Measurements from ENCODE around the gene AFF3. TPM values are rescaled to one million over a fixed set of nuclear protein-coding genes. Genes with fewer than 3 reads are reported as not detected.

AFF3 gene
- total RNA-seq, 1 experiment from 2014 or later: 0.05 TPM

DNA sequence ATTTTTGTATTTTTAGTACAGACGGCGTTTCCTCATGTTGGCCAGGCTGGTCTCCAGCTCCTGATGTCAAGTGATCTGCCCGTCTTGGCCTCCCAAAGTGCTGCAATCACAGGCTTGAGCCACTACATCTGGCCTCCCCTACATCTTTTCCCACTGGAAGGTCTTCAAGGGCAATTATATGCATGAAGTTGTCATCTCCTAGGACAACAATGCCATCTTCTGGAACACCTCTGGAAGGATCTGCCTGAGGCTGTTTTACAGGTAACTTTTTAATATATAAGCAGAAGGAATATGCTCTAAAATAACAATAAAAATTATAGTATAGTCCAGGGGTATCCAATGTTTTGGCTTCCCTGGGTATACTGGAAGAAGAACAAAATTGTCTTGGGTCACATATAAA lies 321.4 kb downstream of the AFF3 start:
- no peak overlapping the region for H3K4me3 Mint-ChIP-seq (ENCODE audit: unreplicated experiment)
- DNase-seq: no peak
- ChIA-PET CTCF (no interaction called here), POLR2A (no interaction called here)
- H3K27ac Mint-ChIP-seq (ENCODE audit: unreplicated experiment): no peak overlapping the region
- no peaks in the 10 kb centered on the region for H3K9me3 ChIP-seq
- no peaks in the 10 kb centered on the region for H3K4me1 ChIP-seq
- no peaks in the 10 kb centered on the region for H3K36me3 ChIP-seq (ENCODE audit: control insufficient read depth, insufficient read depth, low read length)
- H3K27me3 ChIP-seq (replicated peaks; ENCODE audit: control insufficient read depth, insufficient read depth, low read length): no peaks in the 10 kb centered on the region
- peaks cover 1% of the 10 kb centered on the region for H3K9me3 Mint-ChIP-seq (ENCODE audit: unreplicated experiment)
- no peak overlapping the region for H3K4me3 ChIP-seq (ENCODE audit: low read depth, low read length)
- no peaks in the 10 kb centered on the region for H3K4me1 Mint-ChIP-seq (ENCODE audit: low read depth, unreplicated experiment)
- H3K27me3 Mint-ChIP-seq (ENCODE audit: insufficient read depth, unreplicated experiment): peaks cover 20% of the 10 kb centered on the region
- H3K36me3 Mint-ChIP-seq (ENCODE audit: insufficient read depth, unreplicated experiment): no peaks in the 10 kb centered on the region
- intact Hi-C loops (cut with micrococcal nuclease; ENCODE audit: unreplicated experiment): loop anchor here (2.0 kb wide), 1 partner anchor 262 kb away; no protein-coding TSS in a partner anchor
- BruUV-seq (replicated peaks): no TSS peak
- TF ChIP-seq, protein P1, sequence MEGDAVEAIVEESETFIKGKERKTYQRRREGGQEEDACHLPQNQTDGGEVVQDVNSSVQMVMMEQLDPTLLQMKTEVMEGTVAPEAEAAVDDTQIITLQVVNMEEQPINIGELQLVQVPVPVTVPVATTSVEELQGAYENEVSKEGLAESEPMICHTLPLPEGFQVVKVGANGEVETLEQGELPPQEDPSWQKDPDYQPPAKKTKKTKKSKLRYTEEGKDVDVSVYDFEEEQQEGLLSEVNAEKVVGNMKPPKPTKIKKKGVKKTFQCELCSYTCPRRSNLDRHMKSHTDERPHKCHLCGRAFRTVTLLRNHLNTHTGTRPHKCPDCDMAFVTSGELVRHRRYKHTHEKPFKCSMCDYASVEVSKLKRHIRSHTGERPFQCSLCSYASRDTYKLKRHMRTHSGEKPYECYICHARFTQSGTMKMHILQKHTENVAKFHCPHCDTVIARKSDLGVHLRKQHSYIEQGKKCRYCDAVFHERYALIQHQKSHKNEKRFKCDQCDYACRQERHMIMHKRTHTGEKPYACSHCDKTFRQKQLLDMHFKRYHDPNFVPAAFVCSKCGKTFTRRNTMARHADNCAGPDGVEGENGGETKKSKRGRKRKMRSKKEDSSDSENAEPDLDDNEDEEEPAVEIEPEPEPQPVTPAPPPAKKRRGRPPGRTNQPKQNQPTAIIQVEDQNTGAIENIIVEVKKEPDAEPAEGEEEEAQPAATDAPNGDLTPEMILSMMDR (IDR thresholded peaks at IDR 0.05; ENCODE audit: insufficient read depth in 1 of 2, low read depth in 1 of 2, low read length in 1 of 2, severe bottlenecking in 1 of 2, unreplicated experiment in 1 of 2): no peak

DNA sequence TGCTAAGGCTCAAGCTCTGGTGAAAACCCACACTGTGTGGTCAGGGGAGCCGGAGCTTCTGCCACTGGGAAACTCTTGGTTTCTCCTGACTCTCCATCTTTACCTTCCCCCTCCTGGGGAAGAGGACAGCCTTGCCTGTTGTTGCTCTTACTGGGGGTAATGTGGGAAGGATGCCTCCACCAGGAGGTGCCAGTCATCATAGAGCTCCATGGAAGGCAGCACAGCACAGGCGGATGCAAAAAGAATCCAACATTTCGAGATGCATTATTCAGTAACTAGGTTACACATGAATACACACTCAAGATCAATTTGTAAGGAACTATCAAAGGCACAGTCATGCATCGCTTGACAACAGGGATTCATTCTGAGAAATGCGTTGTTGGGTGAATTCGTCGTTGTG lies 322.6 kb downstream of the AFF3 start:
- Mint-ChIP-seq H3K9me3 (ENCODE audit: unreplicated experiment) (peaks cover 6% of the 10 kb centered on the region), H3K27me3 (ENCODE audit: insufficient read depth, unreplicated experiment) (peaks cover 25% of the 10 kb centered on the region), H3K36me3 (ENCODE audit: insufficient read depth, unreplicated experiment) (no peaks in the 10 kb centered on the region), H3K4me3 (ENCODE audit: unreplicated experiment) (no peak overlapping the region), H3K27ac (ENCODE audit: unreplicated experiment) (no peak overlapping the region), H3K4me1 (ENCODE audit: low read depth, unreplicated experiment) (no peaks in the 10 kb centered on the region)
- ChIA-PET CTCF (interaction anchor here (1.1 kb wide), 1 partner anchor 441 kb away, joined by 3 read pairs; no protein-coding TSS in a partner anchor), POLR2A (no interaction called here)
- no peaks in the 10 kb centered on the region for H3K36me3 ChIP-seq (ENCODE audit: control insufficient read depth, insufficient read depth, low read length)
- TF ChIP-seq, protein P1 (IDR thresholded peaks at IDR 0.05; ENCODE audit: insufficient read depth in 1 of 2, low read depth in 1 of 2, low read length in 1 of 2, severe bottlenecking in 1 of 2, unreplicated experiment in 1 of 2): no peak
- H3K4me1 ChIP-seq: no peaks in the 10 kb centered on the region
- no peak for DNase-seq
- no peak overlapping the region for H3K4me3 ChIP-seq (ENCODE audit: low read depth, low read length)
- no TSS peak for BruUV-seq (replicated peaks)
- H3K9me3 ChIP-seq: no peaks in the 10 kb centered on the region
- H3K27me3 ChIP-seq (replicated peaks; ENCODE audit: control insufficient read depth, insufficient read depth, low read length): no peaks in the 10 kb centered on the region
- intact Hi-C loops (cut with micrococcal nuclease; ENCODE audit: unreplicated experiment): loop anchor here (1.0 to 2.0 kb wide), 2 partner anchors 261 to 424 kb away; no protein-coding TSS in a partner anchor

GRCh38 chr2:99818842-99819241 lies 323.5 kb downstream of the AFF3 start:
- H3K36me3 Mint-ChIP-seq (ENCODE audit: insufficient read depth, unreplicated experiment): no peaks in the 10 kb centered on the region
- H3K4me1 ChIP-seq: no peaks in the 10 kb centered on the region
- BruUV-seq (replicated peaks): no TSS peak
- H3K4me1 Mint-ChIP-seq (ENCODE audit: low read depth, unreplicated experiment): no peaks in the 10 kb centered on the region
- intact Hi-C loops (cut with micrococcal nuclease; ENCODE audit: unreplicated experiment): loop anchor here (1.0 kb wide), 1 partner anchor 424 kb away; no protein-coding TSS in a partner anchor
- H3K27ac Mint-ChIP-seq (ENCODE audit: unreplicated experiment): no peak overlapping the region
- H3K27me3 ChIP-seq (replicated peaks; ENCODE audit: control insufficient read depth, insufficient read depth, low read length): no peaks in the 10 kb centered on the region
- DNase-seq: no peak
- CTCF ChIA-PET: interaction anchor here (1.1 kb wide), 1 partner anchor 442 kb away, joined by 3 read pairs; no protein-coding TSS in a partner anchor
- TF ChIP-seq, protein P1 (IDR thresholded peaks at IDR 0.05; ENCODE audit: insufficient read depth in 1 of 2, low read depth in 1 of 2, low read length in 1 of 2, severe bottlenecking in 1 of 2, unreplicated experiment in 1 of 2): peak in 1 of 2 experiments; percentile 5
- H3K9me3 Mint-ChIP-seq (ENCODE audit: unreplicated experiment): peaks cover 6% of the 10 kb centered on the region
- peaks cover 21% of the 10 kb centered on the region for H3K27me3 Mint-ChIP-seq (ENCODE audit: insufficient read depth, unreplicated experiment)
- H3K9me3 ChIP-seq: no peaks in the 10 kb centered on the region
- H3K4me3 Mint-ChIP-seq (ENCODE audit: unreplicated experiment): no peak overlapping the region
- no peak overlapping the region for H3K4me3 ChIP-seq (ENCODE audit: low read depth, low read length)
- POLR2A ChIA-PET: no interaction called here
- no peaks in the 10 kb centered on the region for H3K36me3 ChIP-seq (ENCODE audit: control insufficient read depth, insufficient read depth, low read length)
